ENCODE data around the gene HDAC1. TPM values are rescaled to one million over a fixed set of nuclear protein-coding genes. Genes with fewer than 3 reads are reported as not detected.

The HDAC1 gene
- total and polyA plus RNA-seq, 2 of the 4 experiments (the other 2 are of a cell fraction): 95.5 to 139 TPM

DNA sequence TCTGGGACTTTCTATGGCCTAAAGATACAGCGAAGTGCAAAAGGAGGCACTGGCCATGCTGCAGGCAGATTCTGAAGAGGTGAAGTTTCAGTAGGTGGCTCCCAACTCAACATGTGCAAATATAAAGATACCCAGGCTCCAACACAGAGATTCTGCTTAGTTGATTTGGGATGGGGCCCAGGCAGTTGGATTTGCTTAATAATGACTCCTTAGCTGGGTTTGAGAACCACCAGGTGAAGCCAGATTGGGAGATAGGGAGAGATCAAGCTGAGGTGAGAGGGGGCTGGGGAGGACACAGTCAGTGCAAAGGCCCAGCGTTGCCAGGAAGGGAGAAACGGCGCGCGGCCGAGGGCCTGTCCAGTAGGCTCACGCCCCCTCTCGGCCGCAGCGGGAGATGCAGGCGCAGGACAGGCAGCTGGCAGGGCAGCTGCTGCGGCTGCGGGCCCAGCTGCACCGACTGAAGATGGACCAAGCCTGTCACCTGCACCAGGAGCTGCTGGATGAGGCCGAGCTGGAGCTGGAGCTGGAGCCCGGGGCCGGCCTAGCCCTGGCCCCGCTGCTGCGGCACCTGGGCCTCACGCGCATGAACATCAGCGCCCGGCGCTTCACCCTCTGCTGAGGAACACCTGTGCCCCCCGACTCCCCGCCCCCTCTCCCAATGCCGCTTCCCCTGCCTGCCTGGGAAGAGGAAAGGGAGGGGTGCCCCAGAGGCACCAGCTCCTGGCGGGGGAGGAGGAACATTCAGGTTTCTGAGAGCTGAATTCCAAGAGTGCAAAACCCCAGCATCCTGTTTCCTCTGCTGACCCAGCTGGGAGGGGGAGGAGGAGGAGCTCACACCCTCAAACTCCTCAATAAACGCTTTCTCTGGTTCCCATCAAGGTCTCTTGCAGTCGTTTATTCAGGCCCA is 43.6 kb upstream of the HDAC1 start:
- peak overlapping the region; percentile 89 for H2AK9ac ChIP-seq (replicated peaks; ENCODE audit: low read depth, low read length, poor library complexity)
- peak; percentile 88 for ATAC-seq (ENCODE audit: low read depth)
- no peak overlapping the region; the same call in 1 of the 2 replicates for H3K23ac ChIP-seq (ENCODE audit: low read depth, low read length)
- peak overlapping the region; percentile 52 for H2BK120ac ChIP-seq (ENCODE audit: low read depth, low read length)
- H3K36me3 ChIP-seq (ENCODE audit: control insufficient read depth, insufficient read depth, low read length): no peaks in the 10 kb centered on the region
- dilution Hi-C loops (cut with HindIII; ENCODE audit: low sequenced_read_pairs, unreplicated experiment) (no loop called here), intact Hi-C loops (cut with micrococcal nuclease) (no loop called here), in situ Hi-C loops (cut with MboI; ENCODE audit: low sequenced_read_pairs) (no loop called here)
- H4K91ac ChIP-seq (ENCODE audit: insufficient read depth, low read depth, low read length): 0 out of 2 replicates have a peak overlapping the region, but pooled peaks have one; percentile 24
- POLR2A ChIA-PET (ENCODE audit: unreplicated experiment): interaction anchor here (0.6 kb wide), 1 partner anchor 11 kb away, joined by 3 read pairs; no protein-coding TSS in a partner anchor
- H3K4me1 ChIP-seq (ENCODE audit: control insufficient read depth, insufficient read depth, low read length): peaks cover 16% of the 10 kb centered on the region
- peak overlapping the region; percentile 25; the same call in 1 of the 2 replicates for H2BK20ac ChIP-seq (ENCODE audit: low read depth, low read length)
- H4K8ac ChIP-seq (ENCODE audit: low read depth in 2 of 2, low read length in 2 of 2): peak overlapping the region in 1 of 2 experiments; percentile 66; a peak in 3 of 4 replicates
- H2AFZ ChIP-seq (replicated peaks; ENCODE audit: low read length, poor library complexity): peak overlapping the region; percentile 84
- H3K9me1 ChIP-seq (ENCODE audit: insufficient read depth, low read length): peaks cover 10% of the 10 kb centered on the region
- H3K4me2 ChIP-seq (ENCODE audit: low read depth, low read length): no peak overlapping the region; the same call in 1 of the 2 replicates
- no peak overlapping the region for H3K56ac ChIP-seq (ENCODE audit: extremely low read depth, insufficient read depth, low read length)
- peak overlapping the region; percentile 80 for H2AK5ac ChIP-seq (ENCODE audit: low read depth, low read length)
- H3K79me1 ChIP-seq (ENCODE audit: low read depth in 1 of 2, low read length in 2 of 2): peaks cover 0 to 3% of the 10 kb centered on the region in 2 experiments; a peak in 1 of 4 replicates
- no peak overlapping the region for H3K4me3 ChIP-seq (ENCODE audit: insufficient read depth, low read depth, low read length)
- H3K27me3 ChIP-seq (ENCODE audit: control insufficient read depth, insufficient read depth, low read length): peaks cover 2% of the 10 kb centered on the region; the same call in 1 of the 2 replicates
- no peak overlapping the region; the same call in 1 of the 2 replicates for H4K5ac ChIP-seq (ENCODE audit: low read depth, low read length)
- CTCF ChIA-PET: interaction anchor here (0.6 to 1.5 kb wide), 7 partner anchors 8 to 73 kb away, joined by 3 to 6 read pairs (median 4); partner anchors contain the start of gene HDAC1
- H3K14ac ChIP-seq (replicated peaks; ENCODE audit: low read depth, low read length): no peak overlapping the region; the same call in 1 of the 2 replicates
- peak; percentile 52 for DNase-seq
- H3K18ac ChIP-seq (ENCODE audit: low read depth, low read length): no peak overlapping the region
- H3K27ac ChIP-seq (ENCODE audit: insufficient read depth, low read length): no peak overlapping the region
- WGBS, 2 experiments (ENCODE audit: extremely low coverage in 2 of 2, insufficient read length in 1 of 2): 11% methylated on average over 13 of the region's 31 CpGs; no CpG with 5 or more reads in 1 of the 2 experiments
- H4K20me1 ChIP-seq (ENCODE audit: insufficient read depth, low read length): no peaks in the 10 kb centered on the region
- no TSS peak for BruUV-seq (replicated peaks)
- no peak overlapping the region for H2BK5ac ChIP-seq (ENCODE audit: low read depth, low read length, poor library complexity, severe bottlenecking)
- peak overlapping the region; percentile 49; the same call in 1 of the 3 replicates for H2BK15ac ChIP-seq (ENCODE audit: low read depth, low read length)
- no peak overlapping the region for H3K9ac ChIP-seq (ENCODE audit: low read depth, low read length)
- H3K4ac ChIP-seq (ENCODE audit: low read depth, low read length): peak overlapping the region; percentile 94; the same call in 1 of the 2 replicates
- no peaks in the 10 kb centered on the region for H3K9me3 ChIP-seq (ENCODE audit: control insufficient read depth, insufficient read depth, low read length)
- TF ChIP-seq, protein P1, sequence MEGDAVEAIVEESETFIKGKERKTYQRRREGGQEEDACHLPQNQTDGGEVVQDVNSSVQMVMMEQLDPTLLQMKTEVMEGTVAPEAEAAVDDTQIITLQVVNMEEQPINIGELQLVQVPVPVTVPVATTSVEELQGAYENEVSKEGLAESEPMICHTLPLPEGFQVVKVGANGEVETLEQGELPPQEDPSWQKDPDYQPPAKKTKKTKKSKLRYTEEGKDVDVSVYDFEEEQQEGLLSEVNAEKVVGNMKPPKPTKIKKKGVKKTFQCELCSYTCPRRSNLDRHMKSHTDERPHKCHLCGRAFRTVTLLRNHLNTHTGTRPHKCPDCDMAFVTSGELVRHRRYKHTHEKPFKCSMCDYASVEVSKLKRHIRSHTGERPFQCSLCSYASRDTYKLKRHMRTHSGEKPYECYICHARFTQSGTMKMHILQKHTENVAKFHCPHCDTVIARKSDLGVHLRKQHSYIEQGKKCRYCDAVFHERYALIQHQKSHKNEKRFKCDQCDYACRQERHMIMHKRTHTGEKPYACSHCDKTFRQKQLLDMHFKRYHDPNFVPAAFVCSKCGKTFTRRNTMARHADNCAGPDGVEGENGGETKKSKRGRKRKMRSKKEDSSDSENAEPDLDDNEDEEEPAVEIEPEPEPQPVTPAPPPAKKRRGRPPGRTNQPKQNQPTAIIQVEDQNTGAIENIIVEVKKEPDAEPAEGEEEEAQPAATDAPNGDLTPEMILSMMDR (conservative IDR thresholded peaks at IDR 0.05; ENCODE audit: low read depth, low read length): peak; percentile 70
- no peak for TF ChIP-seq MAFK (IDR thresholded peaks at IDR 0.05; ENCODE audit: low read depth, low read length)
- TF ChIP-seq CEBPB (IDR thresholded peaks at IDR 0.05; ENCODE audit: low read depth, low read length): no peak
- no peak for TF ChIP-seq NFE2L2 (IDR thresholded peaks at IDR 0.05; ENCODE audit: low read depth, low read length)
- peak; percentile 63 for TF ChIP-seq RAD21 (IDR thresholded peaks at IDR 0.05; ENCODE audit: low read length)
- TF ChIP-seq POLR2A (IDR thresholded peaks at IDR 0.05; ENCODE audit: low read depth, low read length): no peak
- TF ChIP-seq, protein P2, sequence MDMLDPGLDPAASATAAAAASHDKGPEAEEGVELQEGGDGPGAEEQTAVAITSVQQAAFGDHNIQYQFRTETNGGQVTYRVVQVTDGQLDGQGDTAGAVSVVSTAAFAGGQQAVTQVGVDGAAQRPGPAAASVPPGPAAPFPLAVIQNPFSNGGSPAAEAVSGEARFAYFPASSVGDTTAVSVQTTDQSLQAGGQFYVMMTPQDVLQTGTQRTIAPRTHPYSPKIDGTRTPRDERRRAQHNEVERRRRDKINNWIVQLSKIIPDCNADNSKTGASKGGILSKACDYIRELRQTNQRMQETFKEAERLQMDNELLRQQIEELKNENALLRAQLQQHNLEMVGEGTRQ (IDR thresholded peaks at IDR 0.05; ENCODE audit: low read depth, low read length): no peak
- no peak for TF ChIP-seq MAZ (IDR thresholded peaks at IDR 0.05; ENCODE audit: borderline replicate concordance, low read depth, low read length)
- no peak for TF ChIP-seq BHLHE40 (IDR thresholded peaks at IDR 0.05; ENCODE audit: low read depth, low read length)
- no peak for TF ChIP-seq RCOR1 (IDR thresholded peaks at IDR 0.05; ENCODE audit: insufficient replicate concordance, low read length)
- TF ChIP-seq RFX5 (IDR thresholded peaks at IDR 0.05; ENCODE audit: low read depth, low read length): no peak
- 0 out of 2 replicates have a peak, but pooled peaks have one; percentile 12 for TF ChIP-seq MXI1 (IDR thresholded peaks at IDR 0.05; ENCODE audit: borderline replicate concordance, low read depth, low read length)
- TF ChIP-seq SMC3 (IDR thresholded peaks at IDR 0.05; ENCODE audit: low read depth, low read length): peak; percentile 34; the same call in 1 of the 2 replicates
- no peak for TF ChIP-seq CHD1 (IDR thresholded peaks at IDR 0.05; ENCODE audit: low read depth, low read length)

All from IMR-90 (cell line).